ENCODE results near the gene SLC25A19. TPM values are rescaled to one million over a fixed set of nuclear protein-coding genes. Genes with fewer than 3 reads are reported as not detected.

SLC25A19 gene
- 17.0 and 17.8 TPM in 2 replicates for total RNA-seq (ENCODE audit: low replicate concordance)
- long read RNA-seq, transcript SLC25A19-210 (8 exons, 1,554 nt), result major isoform, 20 of 73 reads
- long read RNA-seq, transcript SLC25A19-204 (8 exons, 1,587 nt), result minor isoform, 10 of 73 reads
- long read RNA-seq, transcript SLC25A19-205 (7 exons, 1,496 nt), result major isoform, 20 of 73 reads
- long read RNA-seq, partial matches to known transcripts, result 4 of 73 reads
- long read RNA-seq, other reads (novel, unspliced or antisense), result 14 of 73 reads

- H3K9me3 Mint-ChIP-seq, result no peaks in the 10 kb centered on the region
- H3K27me3 Mint-ChIP-seq, result no peaks in the 10 kb centered on the region
- peak; percentile 96 for DNase-seq (ENCODE audit: extremely low spot score, unreplicated experiment)
- peak; percentile 48 for TF ChIP-seq CTCF (conservative IDR thresholded peaks at IDR 0.05)
- H3K4me1 Mint-ChIP-seq (ENCODE audit: unreplicated experiment), result peaks cover 10% of the 10 kb centered on the region
- H3K36me3 Mint-ChIP-seq, result no peaks in the 10 kb centered on the region
- peak within 1 kb of the TSS; percentile 99 for H3K4me3 Mint-ChIP-seq
- peak within 1 kb of the TSS; percentile 98 for H3K27ac Mint-ChIP-seq
Measured at GRCh38 chr17:75289115-75289831, at the start of gene SLC25A19. TSS of gene SLC25A19 (minus strand) at chr17:75289433. CDS start at chr17:75286764, 2,669 bp downstream.

- no peak for DNase-seq (ENCODE audit: extremely low spot score, unreplicated experiment)
- TF ChIP-seq CTCF (conservative IDR thresholded peaks at IDR 0.05), result no peak
- Mint-ChIP-seq H3K27me3 (no peaks in the 10 kb centered on the region), H3K9me3 (no peaks in the 10 kb centered on the region), H3K36me3 (no peaks in the 10 kb centered on the region), H3K27ac (no peak overlapping the region), H3K4me3 (no peak overlapping the region), H3K4me1 (ENCODE audit: unreplicated experiment) (peaks cover 23% of the 10 kb centered on the region)
Measured at GRCh38 chr17:75338335-75338734, 49.1 kb upstream of the SLC25A19 start.

GRCh38 chr17:75335315-75335714 is 46.1 kb upstream of the SLC25A19 start:
- H3K27ac Mint-ChIP-seq, result no peak overlapping the region
- no peak overlapping the region for H3K4me3 Mint-ChIP-seq
- no peaks in the 10 kb centered on the region for H3K27me3 Mint-ChIP-seq
- no peak for TF ChIP-seq CTCF (conservative IDR thresholded peaks at IDR 0.05)
- no peak for DNase-seq (ENCODE audit: extremely low spot score, unreplicated experiment)
- no peaks in the 10 kb centered on the region for H3K36me3 Mint-ChIP-seq
- H3K4me1 Mint-ChIP-seq (ENCODE audit: unreplicated experiment), result peaks cover 13% of the 10 kb centered on the region
- H3K9me3 Mint-ChIP-seq, result no peaks in the 10 kb centered on the region

- Mint-ChIP-seq H3K4me1 (ENCODE audit: unreplicated experiment) (peaks cover 13% of the 10 kb centered on the region), H3K4me3 (no peak overlapping the region), H3K9me3 (no peaks in the 10 kb centered on the region), H3K27me3 (no peaks in the 10 kb centered on the region), H3K36me3 (no peaks in the 10 kb centered on the region), H3K27ac (no peak overlapping the region)
- DNase-seq (ENCODE audit: extremely low spot score, unreplicated experiment), result no peak
- no peak for TF ChIP-seq CTCF (conservative IDR thresholded peaks at IDR 0.05)
Measured at GRCh38 chr17:75334723-75335122, 45.5 kb upstream of the SLC25A19 start.

GRCh38 chr17:75331671-75332070 is 42.4 kb upstream of the SLC25A19 start:
- H3K4me1 Mint-ChIP-seq (ENCODE audit: unreplicated experiment), result peaks cover 5% of the 10 kb centered on the region
- no peak overlapping the region for H3K4me3 Mint-ChIP-seq
- H3K9me3 Mint-ChIP-seq, result no peaks in the 10 kb centered on the region
- H3K36me3 Mint-ChIP-seq, result peaks cover 3% of the 10 kb centered on the region
- no peaks in the 10 kb centered on the region for H3K27me3 Mint-ChIP-seq
- no peak overlapping the region for H3K27ac Mint-ChIP-seq
- TF ChIP-seq CTCF (conservative IDR thresholded peaks at IDR 0.05), result no peak
- DNase-seq (ENCODE audit: extremely low spot score, unreplicated experiment), result no peak

Data from type B pancreatic cell (in vitro differentiated cells).